ENCODE results near the gene POLR2J2. TPM values are rescaled to one million over a fixed set of nuclear protein-coding genes. Genes with fewer than 3 reads are reported as not detected.
"Not testable (repeated sequence)": the region's sequence is repeated elsewhere in the genome, so short reads cannot be mapped to it uniquely, and the experiment has no call there.

The POLR2J2 gene
- total and polyA plus RNA-seq, 2 experiments from 2014 or later = 3.2 to 3.8 TPM

GRCh38 chr7:102618122-102618521, 53.3 kb downstream of the POLR2J2 start:
- not testable (repeated sequence) for H3K36me3 ChIP-seq (ENCODE audit: insufficient read depth); H2AFZ ChIP-seq; H3K36me3 Mint-ChIP-seq (ENCODE audit: low read depth); H3K4me2 ChIP-seq; DNase-seq (ENCODE audit: low spot score); H3K9me3 Mint-ChIP-seq; H3K79me2 ChIP-seq (replicated peaks; ENCODE audit: insufficient read depth); H3K27me3 ChIP-seq (ENCODE audit: insufficient read depth); H3K27me3 Mint-ChIP-seq (ENCODE audit: insufficient read depth, low read depth, poor library complexity); H3K4me3 ChIP-seq; H3F3A ChIP-seq (replicated peaks; ENCODE audit: low read depth); ATAC-seq; H3K4me3 Mint-ChIP-seq; H3K4me1 Mint-ChIP-seq; H3K9me2 ChIP-seq (ENCODE audit: insufficient read depth); H4K20me1 ChIP-seq (replicated peaks; ENCODE audit: insufficient read depth); H3K4me1 ChIP-seq (ENCODE audit: insufficient read depth); H3K27ac ChIP-seq (ENCODE audit: low read depth); H3K27ac Mint-ChIP-seq

GRCh38 chr7:102616507-102617125, 54.8 kb downstream of the POLR2J2 start, which contains the start of gene RASA4:
TSS of gene RASA4 (minus strand) at chr7:102616756. CDS start at chr7:102616689, 67 bp downstream.
- H3K27me3 Mint-ChIP-seq (ENCODE audit: insufficient read depth, low read depth, poor library complexity); H3K36me3 ChIP-seq (ENCODE audit: insufficient read depth); H3K4me2 ChIP-seq; H3F3A ChIP-seq (replicated peaks; ENCODE audit: low read depth); H3K4me3 ChIP-seq; H3K9me2 ChIP-seq (ENCODE audit: insufficient read depth); H3K4me1 ChIP-seq (ENCODE audit: insufficient read depth); H3K9me3 Mint-ChIP-seq; H3K27ac ChIP-seq (ENCODE audit: low read depth); H3K79me2 ChIP-seq (replicated peaks; ENCODE audit: insufficient read depth); H3K27ac Mint-ChIP-seq; H3K4me3 Mint-ChIP-seq; H2AFZ ChIP-seq; H3K4me1 Mint-ChIP-seq; H4K20me1 ChIP-seq (replicated peaks; ENCODE audit: insufficient read depth); H3K36me3 Mint-ChIP-seq (ENCODE audit: low read depth); H3K27me3 ChIP-seq (ENCODE audit: insufficient read depth): not testable (repeated sequence)
- ATAC-seq (peak; percentile 78), DNase-seq (ENCODE audit: low spot score) (peak; percentile 0)

Small RNA genes within 50 kb of the gene (small RNA-seq; reads per million reads assigned to genes)
- not detected for gene AC105052.3 (ENCODE audit: low replicate concordance)
- gene UPK3BL1 (ENCODE audit: low replicate concordance) = not detected

Other genes starting within 250 kb of the POLR2J2 start
- 21.7 and 33.8 TPM in 2 replicates for gene ORAI2, start 238.1 kb downstream of the POLR2J2 start, total RNA-seq (2014; rRNA removed; shearing (Covaris generic))
- 6.6 and 8.6 TPM in 2 replicates for gene ORAI2, start 238.1 kb downstream of the POLR2J2 start, polyA plus RNA-seq (2016; fragmentation: Nextera tagmentation; extraction: Ambion mirVana)
- 31.0 and 45.0 TPM in 2 replicates for gene ALKBH4, start 206.8 kb downstream of the POLR2J2 start, total RNA-seq (2014; rRNA removed; shearing (Covaris generic))
- 17.7 and 20.0 TPM in 2 replicates for gene ALKBH4, start 206.8 kb downstream of the POLR2J2 start, polyA plus RNA-seq (2016; fragmentation: Nextera tagmentation; extraction: Ambion mirVana)
- gene LRWD1, start 206.7 kb downstream of the POLR2J2 start, total RNA-seq (2014; rRNA removed; shearing (Covaris generic)) = 43.3 and 55.2 TPM in 2 replicates
- gene LRWD1, start 206.7 kb downstream of the POLR2J2 start, polyA plus RNA-seq (2016; fragmentation: Nextera tagmentation; extraction: Ambion mirVana) = 24.0 and 28.1 TPM in 2 replicates
- gene POLR2J, start 192.7 kb downstream of the POLR2J2 start, total RNA-seq (2014; rRNA removed; shearing (Covaris generic)) = 32.2 and 39.0 TPM in 2 replicates
- gene POLR2J, start 192.7 kb downstream of the POLR2J2 start, polyA plus RNA-seq (2016; fragmentation: Nextera tagmentation; extraction: Ambion mirVana) = 167 and 190 TPM in 2 replicates
- gene RASA4B, start 153.9 kb downstream of the POLR2J2 start, total RNA-seq (2014; rRNA removed; shearing (Covaris generic)) = 1.5 and 4.2 TPM in 2 replicates
- 0.99 and 1.1 TPM in 2 replicates for gene RASA4B, start 153.9 kb downstream of the POLR2J2 start, polyA plus RNA-seq (2016; fragmentation: Nextera tagmentation; extraction: Ambion mirVana)
- gene UPK3BL2, start 128.0 kb downstream of the POLR2J2 start, total RNA-seq (2014; rRNA removed; shearing (Covaris generic)) = 1.5 TPM in 1 of 2 replicates, not detected in the other
- gene UPK3BL2, start 128.0 kb downstream of the POLR2J2 start, polyA plus RNA-seq (2016; fragmentation: Nextera tagmentation; extraction: Ambion mirVana) = 0.87 and 0.99 TPM in 2 replicates
- not detected in 2 replicates for gene SPDYE2, start 120.4 kb downstream of the POLR2J2 start, total RNA-seq (2014; rRNA removed; shearing (Covaris generic))
- 0.79 and 1.0 TPM in 2 replicates for gene SPDYE2, start 120.4 kb downstream of the POLR2J2 start, polyA plus RNA-seq (2016; fragmentation: Nextera tagmentation; extraction: Ambion mirVana)
- gene POLR2J3, start 99.1 kb downstream of the POLR2J2 start, total RNA-seq (2014; rRNA removed; shearing (Covaris generic)) = 8.7 and 18.9 TPM in 2 replicates
- 135 and 155 TPM in 2 replicates for gene POLR2J3, start 99.1 kb downstream of the POLR2J2 start, polyA plus RNA-seq (2016; fragmentation: Nextera tagmentation; extraction: Ambion mirVana)
- gene RASA4, start 54.9 kb downstream of the POLR2J2 start, total RNA-seq (2014; rRNA removed; shearing (Covaris generic)) = 2.4 and 4.4 TPM in 2 replicates
- gene RASA4, start 54.9 kb downstream of the POLR2J2 start, polyA plus RNA-seq (2016; fragmentation: Nextera tagmentation; extraction: Ambion mirVana) = 1.6 and 2.6 TPM in 2 replicates
- 10.6 and 12.6 TPM in 2 replicates for gene UPK3BL1, start 28.9 kb downstream of the POLR2J2 start, total RNA-seq (2014; rRNA removed; shearing (Covaris generic))
- 5.0 and 7.7 TPM in 2 replicates for gene UPK3BL1, start 28.9 kb downstream of the POLR2J2 start, polyA plus RNA-seq (2016; fragmentation: Nextera tagmentation; extraction: Ambion mirVana)
- gene SPDYE2B, start 21.3 kb downstream of the POLR2J2 start, total RNA-seq (2014; rRNA removed; shearing (Covaris generic)) = not detected in 2 replicates
- gene SPDYE2B, start 21.3 kb downstream of the POLR2J2 start, polyA plus RNA-seq (2016; fragmentation: Nextera tagmentation; extraction: Ambion mirVana) = 1.7 TPM in 1 of 2 replicates, not detected in the other
- 10.6 and 11.7 TPM in 2 replicates for gene FAM185A, start 77.3 kb upstream of the POLR2J2 start, total RNA-seq (2014; rRNA removed; shearing (Covaris generic))
- gene FAM185A, start 77.3 kb upstream of the POLR2J2 start, polyA plus RNA-seq (2016; fragmentation: Nextera tagmentation; extraction: Ambion mirVana) = 3.3 and 5.7 TPM in 2 replicates
- 3.1 and 9.4 TPM in 2 replicates for gene LRRC17, start 241.3 kb upstream of the POLR2J2 start, total RNA-seq (2014; rRNA removed; shearing (Covaris generic))
- gene LRRC17, start 241.3 kb upstream of the POLR2J2 start, polyA plus RNA-seq (2016; fragmentation: Nextera tagmentation; extraction: Ambion mirVana) = 1.0 and 2.8 TPM in 2 replicates

Data from GM23338 (cell line).